OCI-LY3 (cell line): ENCODE results near the gene ANKS1B.

ENCODE experiments used
- H2AFZ ChIP-seq: fragments of 200-600, 300-600 bp; shearing (Covaris generic); 2 replicates; pipeline ENCODE4 v1.6.0; 2014; ENCODE audit warnings: antibody characterized with exemption, low read depth, low read length
- H3K27ac ChIP-seq: fragments of 200-600, 300-600 bp; sonication (generic); 2 replicates; pipeline ENCODE4 v1.5.1; 2014; ENCODE audit warnings: mild to moderate bottlenecking, low read length, moderate library complexity, mixed read lengths
- H3K27me3 ChIP-seq: fragments of 200-600, 300-600 bp; sonication (generic); 2 replicates; pipeline ENCODE4 v1.6.1; 2014; ENCODE audit warnings: low read depth, low read length, mixed read lengths
- H3K36me3 ChIP-seq: fragments of 200-600, 300-600 bp; sonication (generic); replicated peaks from 2 replicates; pipeline ENCODE3; 2014; ENCODE audit warnings: low read depth, low read length, mixed read lengths
- H3K4me1 ChIP-seq: fragments of 300-600, 200-600 bp; sonication (generic); 2 replicates; pipeline ENCODE4 v1.6.1; 2014; ENCODE audit warnings: low read length, mixed read lengths
- H3K4me2 ChIP-seq: fragments of 200-600, 300-600 bp; sonication (generic); 2 replicates; pipeline ENCODE4 v1.6.1; 2014; ENCODE audit warnings: low read length, mixed read lengths
- H3K4me3 ChIP-seq: fragments of 300-600, 200-600 bp; sonication (generic); 2 replicates; pipeline ENCODE4 v1.5.1; 2014; ENCODE audit warnings: antibody characterized with exemption, mild to moderate bottlenecking, low read length, moderate library complexity
- H3K79me2 ChIP-seq: fragments of 300-600, 200-600 bp; shearing (Covaris generic); 2 replicates; pipeline ENCODE4 v1.6.1; 2014; ENCODE audit warnings: mild to moderate bottlenecking, low read length, mixed read lengths
- H3K9ac ChIP-seq: fragments of 300-600, 200-600 bp; shearing (Covaris generic); 2 replicates; pipeline ENCODE4 v1.6.0; 2014; ENCODE audit warnings: mild to moderate bottlenecking, low read length, moderate library complexity
- H3K9me3 ChIP-seq: fragments of 200-600, 300-600 bp; shearing (Covaris generic); 2 replicates; pipeline ENCODE4 v1.6.1; 2014; ENCODE audit warnings: low read length, mixed read lengths; ENCODE audit not compliant: insufficient read depth
- H4K20me1 ChIP-seq: fragments of 200-600, 300-600 bp; sonication (generic); 2 replicates; pipeline ENCODE4 v1.6.1; 2016; ENCODE audit warnings: low read length, mixed read lengths; ENCODE audit not compliant: insufficient read depth
- EZH2phosphoT487 ChIP-seq: fragments of 200-600 bp; shearing (Covaris generic); IDR thresholded peaks from 2 replicates; pipeline ENCODE4 v1.6.1; 2018; ENCODE audit warnings: antibody characterized with exemption, mixed run types, low read depth
- TF ChIP-seq, protein P1 (sequence below): fragments of 200-600, 300-600 bp; sonication (generic); IDR thresholded peaks from 2 replicates; pipeline ENCODE4 v1.5.1; 2014; ENCODE audit warnings: antibody characterized with exemption, low read length, low read depth

ANKS1B gene

DNA sequence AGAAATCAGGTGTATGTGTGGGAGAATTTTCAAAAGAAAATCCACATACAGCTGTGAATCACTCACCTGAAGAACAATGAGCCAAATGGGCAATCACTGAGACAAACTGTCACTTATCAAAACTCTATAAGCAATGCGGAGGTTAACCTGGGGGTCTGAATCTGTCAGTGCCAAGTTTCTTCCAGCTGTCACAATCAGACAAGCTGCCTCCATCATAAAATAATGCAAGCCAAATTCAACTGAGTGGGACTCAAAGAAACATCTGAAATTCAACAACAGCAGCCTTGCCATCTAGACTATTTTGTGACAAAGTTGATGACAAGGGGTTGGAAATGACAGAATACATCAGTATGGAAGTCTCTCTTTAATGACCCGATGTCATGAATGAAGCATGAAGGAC lies 276.9 kb downstream of the ANKS1B start:
- no peaks in the 10 kb centered on the region for H3K4me1 ChIP-seq
- no peak overlapping the region for H3K4me2 ChIP-seq
- H3K9me3 ChIP-seq, result no peaks in the 10 kb centered on the region
- no peaks in the 10 kb centered on the region for H3K79me2 ChIP-seq
- H4K20me1 ChIP-seq, result no peaks in the 10 kb centered on the region
- H3K4me3 ChIP-seq, result no peak overlapping the region
- no peaks in the 10 kb centered on the region for H3K36me3 ChIP-seq
- no peak overlapping the region for H3K27ac ChIP-seq
- no peaks in the 10 kb centered on the region for H3K27me3 ChIP-seq
- no peak overlapping the region for H3K9ac ChIP-seq
- TF ChIP-seq EZH2phosphoT487, result no peak
- TF ChIP-seq, protein P1, sequence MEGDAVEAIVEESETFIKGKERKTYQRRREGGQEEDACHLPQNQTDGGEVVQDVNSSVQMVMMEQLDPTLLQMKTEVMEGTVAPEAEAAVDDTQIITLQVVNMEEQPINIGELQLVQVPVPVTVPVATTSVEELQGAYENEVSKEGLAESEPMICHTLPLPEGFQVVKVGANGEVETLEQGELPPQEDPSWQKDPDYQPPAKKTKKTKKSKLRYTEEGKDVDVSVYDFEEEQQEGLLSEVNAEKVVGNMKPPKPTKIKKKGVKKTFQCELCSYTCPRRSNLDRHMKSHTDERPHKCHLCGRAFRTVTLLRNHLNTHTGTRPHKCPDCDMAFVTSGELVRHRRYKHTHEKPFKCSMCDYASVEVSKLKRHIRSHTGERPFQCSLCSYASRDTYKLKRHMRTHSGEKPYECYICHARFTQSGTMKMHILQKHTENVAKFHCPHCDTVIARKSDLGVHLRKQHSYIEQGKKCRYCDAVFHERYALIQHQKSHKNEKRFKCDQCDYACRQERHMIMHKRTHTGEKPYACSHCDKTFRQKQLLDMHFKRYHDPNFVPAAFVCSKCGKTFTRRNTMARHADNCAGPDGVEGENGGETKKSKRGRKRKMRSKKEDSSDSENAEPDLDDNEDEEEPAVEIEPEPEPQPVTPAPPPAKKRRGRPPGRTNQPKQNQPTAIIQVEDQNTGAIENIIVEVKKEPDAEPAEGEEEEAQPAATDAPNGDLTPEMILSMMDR, result no peak
- H2AFZ ChIP-seq, result no peak overlapping the region

- Histone ChIP-seq H3K4me1 (no peaks in the 10 kb centered on the region), H3K27ac (no peak overlapping the region), H3K27me3 (no peaks in the 10 kb centered on the region), H3K4me3 (no peak overlapping the region), H3K9ac (no peak overlapping the region), H3K36me3 (no peaks in the 10 kb centered on the region), H3K4me2 (no peak overlapping the region), H3K79me2 (no peaks in the 10 kb centered on the region), H3K9me3 (no peaks in the 10 kb centered on the region), H2AFZ (no peak overlapping the region), H4K20me1 (no peaks in the 10 kb centered on the region)
- TF ChIP-seq, protein P1, result no peak
These were observed 277.8 kb downstream of the ANKS1B start for GRCh38 chr12:99706736-99707473.

- TF ChIP-seq EZH2phosphoT487, result no peak
- TF ChIP-seq, protein P1, result no peak
- no peaks in the 10 kb centered on the region for H3K4me1 ChIP-seq
These were observed 280.3 kb downstream of the ANKS1B start for GRCh38 chr12:99704458-99704857.

DNA sequence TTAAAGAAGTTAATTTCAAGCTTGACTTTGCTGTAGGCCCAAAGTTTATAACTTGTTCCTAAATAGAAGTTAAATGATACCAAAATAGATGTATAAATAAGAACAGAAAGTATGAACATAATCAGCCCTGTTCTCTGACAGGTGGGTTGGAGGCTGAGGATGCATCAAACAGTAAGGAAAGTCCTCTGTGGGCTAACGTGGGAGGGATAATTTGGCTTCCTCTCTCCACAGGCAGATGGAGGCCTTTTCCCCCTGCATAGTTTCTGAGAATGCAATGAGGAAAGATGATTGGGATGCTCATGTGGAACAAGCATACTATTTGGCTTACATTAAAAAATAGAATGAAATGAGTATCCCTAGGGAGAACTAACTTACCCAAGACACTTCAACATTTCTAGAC lies 280.7 kb downstream of the ANKS1B start:
- no peaks in the 10 kb centered on the region for H3K79me2 ChIP-seq
- H3K9ac ChIP-seq, result no peak overlapping the region
- no peaks in the 10 kb centered on the region for H3K4me1 ChIP-seq
- no peaks in the 10 kb centered on the region for H3K9me3 ChIP-seq
- H3K4me2 ChIP-seq, result no peak overlapping the region
- no peak overlapping the region for H2AFZ ChIP-seq
- H4K20me1 ChIP-seq, result no peaks in the 10 kb centered on the region
- H3K27me3 ChIP-seq, result no peaks in the 10 kb centered on the region
- H3K36me3 ChIP-seq, result no peaks in the 10 kb centered on the region
- H3K27ac ChIP-seq, result no peak overlapping the region
- no peak overlapping the region for H3K4me3 ChIP-seq
- TF ChIP-seq EZH2phosphoT487, result no peak
- TF ChIP-seq, protein P1, result no peak

More at GRCh38 chr12:99704458-99704857, 280.3 kb downstream of the ANKS1B start:
- Histone ChIP-seq H3K79me2 (no peaks in the 10 kb centered on the region), H3K4me2 (no peak overlapping the region), H3K36me3 (no peaks in the 10 kb centered on the region), H3K4me3 (no peak overlapping the region), H3K27ac (no peak overlapping the region), H4K20me1 (no peaks in the 10 kb centered on the region), H2AFZ (no peak overlapping the region), H3K27me3 (no peaks in the 10 kb centered on the region), H3K9me3 (no peaks in the 10 kb centered on the region), H3K9ac (no peak overlapping the region)
